Activated T-cell treated with anti-CD3 and anti-CD28 coated beads for 48 hours (primary cell): ENCODE data around the gene SHLD1.
"Not testable (repeated sequence)": the region's sequence is repeated elsewhere in the genome, so short reads cannot be mapped to it uniquely, and the experiment has no call there.

Source experiments
- DNase-seq: peaks from one replicate; pipeline ENCODE4 v3.0.0-alpha.2; 2020; ENCODE audit warnings: low read depth

The SHLD1 gene

GRCh38 chr20:5735845-5736510, 14.2 kb upstream of the SHLD1 start:
- DNase-seq = no peak

- no peak for DNase-seq
Measured at GRCh38 chr20:5737619-5737953, 12.6 kb upstream of the SHLD1 start.

GRCh38 chr20:5737966-5738365, 12.2 kb upstream of the SHLD1 start:
- DNase-seq = no peak

- DNase-seq = not testable (repeated sequence)
Measured at GRCh38 chr20:5740643-5741042, 9.6 kb upstream of the SHLD1 start.

- no peak for DNase-seq
Measured at GRCh38 chr20:5741089-5741488, 9.1 kb upstream of the SHLD1 start.

GRCh38 chr20:5742041-5742440, 8.2 kb upstream of the SHLD1 start:
- no peak for DNase-seq

GRCh38 chr20:5745416-5746030, 4.7 kb upstream of the SHLD1 start:
- no peak for DNase-seq

- DNase-seq = no peak
Measured at GRCh38 chr20:5746064-5746463, 4.1 kb upstream of the SHLD1 start.

GRCh38 chr20:5748246-5748645, 2.0 kb upstream of the SHLD1 start:
- DNase-seq = no peak

GRCh38 chr20:5749512-5749951, 669 bp upstream of the SHLD1 start:
- DNase-seq = not testable (repeated sequence)

- no peak for DNase-seq
Measured at GRCh38 chr20:5751856-5752255, 1.7 kb downstream of the SHLD1 start.

GRCh38 chr20:5753814-5754213, 3.6 kb downstream of the SHLD1 start:
- DNase-seq = no peak

GRCh38 chr20:5757949-5758348, 7.7 kb downstream of the SHLD1 start:
- DNase-seq = no peak

GRCh38 chr20:5766085-5766764, 16.0 kb downstream of the SHLD1 start:
- DNase-seq = no peak

- DNase-seq = no peak
Measured at GRCh38 chr20:5767493-5768098, 17.4 kb downstream of the SHLD1 start.

GRCh38 chr20:5770231-5770986, 20.2 kb downstream of the SHLD1 start:
- no peak for DNase-seq

- no peak for DNase-seq
Measured at GRCh38 chr20:5770987-5771318, 20.8 kb downstream of the SHLD1 start.

- no peak for DNase-seq
Measured at GRCh38 chr20:5772704-5773103, 22.5 kb downstream of the SHLD1 start.

- no peak for DNase-seq
Measured at GRCh38 chr20:5773589-5773988, 23.4 kb downstream of the SHLD1 start.

- DNase-seq = no peak
Measured at GRCh38 chr20:5776077-5776476, 25.9 kb downstream of the SHLD1 start.

- DNase-seq = no peak
Measured at GRCh38 chr20:5779071-5779900, 29.1 kb downstream of the SHLD1 start.

GRCh38 chr20:5780846-5781217, 30.6 kb downstream of the SHLD1 start:
- DNase-seq = no peak
